Dermis microvascular lymphatic vessel endothelial cell (primary cell): Measurements from ENCODE around the gene NFIL3. TPM values are rescaled to one million over a fixed set of nuclear protein-coding genes. Genes with fewer than 3 reads are reported as not detected.

ENCODE experiments used
- DNase-seq, 2 donors: peaks; one replicate each; pipeline versions ENCODE4 v3.0.0 to v3.0.0-alpha.2; 2010; ENCODE audit warnings: low read depth in 2 of 2
- total RNA-seq: library from RNA; depleted of rRNA; stranded (reverse); fragments of >200 nt; gene quantifications from 2 replicates; pipeline ENCODE4 v1.2.1, GENCODE V29; 2014

The NFIL3 gene
- total RNA-seq, 1 donor from 2014 or later = 3.0 TPM

GRCh38 chr9:91422758-91423711, 597 bp downstream of the NFIL3 start:
- DNase-seq = peak in 1 of 2 donors; percentile 72

- DNase-seq = peak in 1 of 2 donors; percentile 31
Observed at GRCh38 chr9:91421971-91422757, 1.5 kb downstream of the NFIL3 start.

- peak in 1 of 2 donors; percentile 59 for DNase-seq
Observed at GRCh38 chr9:91421128-91421765, 2.4 kb downstream of the NFIL3 start.

GRCh38 chr9:91420501-91421127, 3.0 kb downstream of the NFIL3 start:
- DNase-seq = no peak

GRCh38 chr9:91419222-91420191, 4.1 kb downstream of the NFIL3 start:
- DNase-seq = peak; percentile 93 to 97

- DNase-seq = no peak
Observed at GRCh38 chr9:91418215-91418610, 5.4 kb downstream of the NFIL3 start.

GRCh38 chr9:91417602-91418214, 5.9 kb downstream of the NFIL3 start:
- DNase-seq = no peak

- DNase-seq = peak in 1 of 2 donors; percentile 25
Observed at GRCh38 chr9:91416096-91416712, 7.4 kb downstream of the NFIL3 start.

GRCh38 chr9:91415290-91415689, 8.3 kb downstream of the NFIL3 start:
- DNase-seq = no peak

GRCh38 chr9:91412941-91413340, 10.7 kb downstream of the NFIL3 start:
- no peak for DNase-seq

- peak; percentile 46 to 58 for DNase-seq
Observed at GRCh38 chr9:91411096-91411771, 12.4 kb downstream of the NFIL3 start.

GRCh38 chr9:91410161-91410560, 13.5 kb downstream of the NFIL3 start:
- no peak for DNase-seq

GRCh38 chr9:91408475-91408874, 15.2 kb downstream of the NFIL3 start:
- DNase-seq = no peak

GRCh38 chr9:91407580-91408318, 15.9 kb downstream of the NFIL3 start:
- DNase-seq = no peak

GRCh38 chr9:91405343-91406077, 18.1 kb downstream of the NFIL3 start:
- no peak for DNase-seq

- no peak for DNase-seq
Observed at GRCh38 chr9:91403665-91404543, 19.7 kb downstream of the NFIL3 start.
